Measurements from ENCODE around the gene ASRGL1.

ASRGL1 gene

DNA sequence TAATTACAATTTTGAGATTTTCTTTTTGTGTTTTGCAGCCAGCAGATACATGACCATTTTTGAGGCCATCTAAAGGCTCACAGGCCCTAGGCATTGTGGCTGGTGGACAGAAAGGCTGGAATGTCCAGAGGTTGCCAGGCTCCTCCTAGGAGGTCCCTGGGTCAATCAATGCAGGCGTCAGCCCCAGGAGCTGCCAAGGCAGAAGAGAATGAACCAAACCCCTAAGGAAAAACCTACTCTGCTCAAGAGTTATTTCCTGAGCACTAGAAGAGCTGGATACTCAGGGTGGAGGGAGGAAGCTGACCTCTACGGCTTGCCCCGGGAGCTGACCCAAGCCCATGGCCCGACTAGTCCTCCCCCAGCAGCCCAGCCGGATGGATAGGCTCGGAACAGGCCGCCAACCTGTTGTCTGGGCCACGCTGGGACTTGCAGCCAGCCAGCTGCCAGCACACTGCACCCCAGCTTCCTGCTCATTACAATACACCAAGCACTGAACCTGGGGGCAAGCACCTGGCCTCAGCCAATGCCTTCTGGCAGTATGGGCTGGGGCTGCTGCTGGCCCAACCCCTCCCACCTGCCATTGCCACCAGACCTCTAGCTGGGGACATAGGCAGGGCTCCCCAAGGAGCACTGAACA, 75.9 kb downstream of the ASRGL1 start:
- no peak overlapping the region for H3K4me3 ChIP-seq (ENCODE audit: low read depth, low read length)
- TF ChIP-seq, protein P1, sequence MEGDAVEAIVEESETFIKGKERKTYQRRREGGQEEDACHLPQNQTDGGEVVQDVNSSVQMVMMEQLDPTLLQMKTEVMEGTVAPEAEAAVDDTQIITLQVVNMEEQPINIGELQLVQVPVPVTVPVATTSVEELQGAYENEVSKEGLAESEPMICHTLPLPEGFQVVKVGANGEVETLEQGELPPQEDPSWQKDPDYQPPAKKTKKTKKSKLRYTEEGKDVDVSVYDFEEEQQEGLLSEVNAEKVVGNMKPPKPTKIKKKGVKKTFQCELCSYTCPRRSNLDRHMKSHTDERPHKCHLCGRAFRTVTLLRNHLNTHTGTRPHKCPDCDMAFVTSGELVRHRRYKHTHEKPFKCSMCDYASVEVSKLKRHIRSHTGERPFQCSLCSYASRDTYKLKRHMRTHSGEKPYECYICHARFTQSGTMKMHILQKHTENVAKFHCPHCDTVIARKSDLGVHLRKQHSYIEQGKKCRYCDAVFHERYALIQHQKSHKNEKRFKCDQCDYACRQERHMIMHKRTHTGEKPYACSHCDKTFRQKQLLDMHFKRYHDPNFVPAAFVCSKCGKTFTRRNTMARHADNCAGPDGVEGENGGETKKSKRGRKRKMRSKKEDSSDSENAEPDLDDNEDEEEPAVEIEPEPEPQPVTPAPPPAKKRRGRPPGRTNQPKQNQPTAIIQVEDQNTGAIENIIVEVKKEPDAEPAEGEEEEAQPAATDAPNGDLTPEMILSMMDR (IDR thresholded peaks at IDR 0.05; ENCODE audit: insufficient read depth, low read length, missing control alignments): no peak
- ChIA-PET POLR2A (no interaction called here), CTCF (interaction anchor here (1.0 to 4.0 kb wide), 7 partner anchors 8 to 199 kb away, joined by 3 to 29 read pairs (median 4); partner anchors contain the start of gene TUT1)
- no peak for DNase-seq (ENCODE audit: low read depth, low spot score)

GRCh38 chr11:62416596-62416995, 79.3 kb downstream of the ASRGL1 start:
- TF ChIP-seq, protein P1 (IDR thresholded peaks at IDR 0.05; ENCODE audit: insufficient read depth, low read length, missing control alignments): no peak
- CTCF ChIA-PET: interaction anchor here (1.0 to 16.0 kb wide), 4 partner anchors 8 to 142 kb away, joined by 3 to 337 read pairs (median 174); partner anchors contain the start of gene AHNAK
- H3K4me3 ChIP-seq (ENCODE audit: low read depth, low read length): no peak overlapping the region
- POLR2A ChIA-PET: interaction anchor here (0.6 kb wide), 1 partner anchor 149 kb away, joined by 7 read pairs; no protein-coding TSS in a partner anchor
- DNase-seq (ENCODE audit: low read depth, low spot score): no peak

GRCh38 chr11:62418136-62418535, 80.9 kb downstream of the ASRGL1 start:
- POLR2A ChIA-PET: no interaction called here

GRCh38 chr11:62418733-62419132, 81.5 kb downstream of the ASRGL1 start, which contains the start of gene SCGB1A1:
Gene SCGB1A1, plus strand, starts transcription at chr11:62419033. Its CDS starts 63 bp downstream, at chr11:62419096.
- H3K4me3 ChIP-seq (ENCODE audit: low read depth, low read length): no peak within 1 kb of the TSS
- CTCF ChIA-PET: interaction anchor here (1.2 to 16.0 kb wide), 4 partner anchors 13 to 140 kb away, joined by 4 to 337 read pairs (median 165); partner anchors contain the start of gene AHNAK
- POLR2A ChIA-PET: no interaction called here
- TF ChIP-seq, protein P1 (IDR thresholded peaks at IDR 0.05; ENCODE audit: insufficient read depth, low read length, missing control alignments): no peak
- no peak for DNase-seq (ENCODE audit: low read depth, low spot score)

More at GRCh38 chr11:62418136-62418535, 80.9 kb downstream of the ASRGL1 start:
- H3K4me3 ChIP-seq (ENCODE audit: low read depth, low read length): no peak overlapping the region
- TF ChIP-seq, protein P1 (IDR thresholded peaks at IDR 0.05; ENCODE audit: insufficient read depth, low read length, missing control alignments): no peak
- CTCF ChIA-PET: interaction anchor here (2.1 to 16.0 kb wide), 3 partner anchors 24 to 141 kb away, joined by 10 to 337 read pairs (median 320); partner anchors contain the start of gene AHNAK
- DNase-seq (ENCODE audit: low read depth, low spot score): no peak

DNA sequence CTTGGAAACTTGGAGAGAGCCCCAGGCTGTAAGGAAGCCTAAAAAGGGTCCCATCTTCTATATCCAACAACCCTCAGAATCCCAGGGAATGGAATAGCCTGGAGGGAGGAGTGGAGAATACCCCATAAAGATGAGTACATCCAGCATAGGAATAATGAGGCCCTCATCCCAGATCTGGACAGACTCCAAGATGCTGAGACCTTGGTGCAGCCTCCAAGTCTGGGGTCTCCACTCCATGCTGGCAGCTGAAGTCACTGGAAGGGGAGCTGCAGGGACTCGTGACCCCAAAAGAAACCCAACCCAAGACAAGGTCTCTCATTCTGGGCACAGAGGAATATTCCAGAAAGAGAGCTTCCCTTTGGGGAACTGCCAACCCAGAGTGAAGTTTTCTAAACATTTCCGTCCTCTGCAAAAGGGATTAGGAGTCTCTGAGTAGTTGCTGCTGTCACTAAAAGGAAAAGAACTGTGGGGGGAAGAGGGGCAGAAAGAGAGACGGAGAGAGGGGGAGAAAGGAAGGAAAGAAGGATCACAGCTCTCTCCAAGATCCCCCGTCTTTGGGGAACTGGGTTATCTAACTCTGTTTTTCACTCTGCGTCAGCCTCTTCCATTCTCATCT, 82.2 kb downstream of the ASRGL1 start:
- H3K4me3 ChIP-seq (ENCODE audit: low read depth, low read length): no peak overlapping the region
- DNase-seq (ENCODE audit: low read depth, low spot score): no peak
- CTCF ChIA-PET: interaction anchor here (0.8 to 16.0 kb wide), 7 partner anchors 9 to 139 kb away, joined by 3 to 337 read pairs (median 4); partner anchors contain the start of gene AHNAK
- POLR2A ChIA-PET: interaction anchor here (1.0 kb wide), 1 partner anchor 19 kb away, joined by 3 read pairs; no protein-coding TSS in a partner anchor
- TF ChIP-seq, protein P1 (IDR thresholded peaks at IDR 0.05; ENCODE audit: insufficient read depth, low read length, missing control alignments): no peak

DNA sequence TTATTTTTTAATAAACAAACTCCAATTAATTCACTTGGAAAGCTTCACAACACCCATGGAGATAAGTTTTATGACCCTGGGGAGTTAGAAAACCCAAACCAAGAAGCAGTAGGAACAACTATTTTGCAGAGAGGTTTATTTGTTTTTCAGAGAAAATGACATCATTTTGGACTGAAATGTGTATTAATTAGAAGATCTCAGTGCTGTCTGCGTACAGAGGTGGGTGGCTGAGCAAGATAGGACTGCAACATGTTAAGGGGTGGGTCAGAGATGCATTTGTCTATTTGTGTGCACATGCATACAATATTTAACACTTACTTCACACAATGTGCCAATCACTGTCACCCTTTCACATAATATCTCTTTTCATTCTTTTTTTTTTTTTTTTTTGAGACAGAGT, 82.7 kb downstream of the ASRGL1 start:
- H3K4me3 ChIP-seq (ENCODE audit: low read depth, low read length): no peak overlapping the region
- TF ChIP-seq, protein P1 (IDR thresholded peaks at IDR 0.05; ENCODE audit: insufficient read depth, low read length, missing control alignments): no peak
- CTCF ChIA-PET: interaction anchor here (0.8 to 16.0 kb wide), 7 partner anchors 9 to 139 kb away, joined by 3 to 337 read pairs (median 4); partner anchors contain the start of gene AHNAK
- DNase-seq (ENCODE audit: low read depth, low spot score): no peak
- POLR2A ChIA-PET: interaction anchor here (1.0 kb wide), 1 partner anchor 20 kb away, joined by 3 read pairs; no protein-coding TSS in a partner anchor
